ENCODE data around the gene TIFAB.

The TIFAB gene

DNA sequence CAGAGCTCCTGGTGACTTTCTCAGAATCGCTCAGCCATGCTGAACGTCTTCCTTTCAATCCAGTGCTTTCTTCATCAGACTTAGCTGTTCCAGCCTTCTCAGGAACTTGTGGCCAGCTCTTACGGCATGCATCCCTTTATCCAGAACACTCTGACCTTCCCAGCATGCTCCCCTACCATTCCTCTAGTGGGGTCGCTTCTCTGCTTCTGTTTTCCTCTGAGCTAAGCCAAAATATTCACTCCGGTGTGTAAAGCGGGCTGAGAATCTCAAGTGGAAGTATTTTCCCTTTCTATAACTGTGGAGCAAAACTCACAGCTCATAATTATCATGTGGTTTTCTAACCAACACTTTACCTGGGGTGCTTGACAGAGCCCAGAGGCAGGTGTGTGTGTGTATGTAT lies 11.2 kb downstream of the TIFAB start:
- no peak for TF ChIP-seq CTCF (IDR thresholded peaks at IDR 0.05; ENCODE audit: low read depth, low read length)
- no peak overlapping the region for H3K4me3 ChIP-seq (ENCODE audit: low read depth, low read length)
- in situ Hi-C loops (cut with HindIII; ENCODE audit: low sequenced_read_pairs), result no loop called here
- DNase-seq (ENCODE audit: low read depth, low spot score), result no peak

DNA sequence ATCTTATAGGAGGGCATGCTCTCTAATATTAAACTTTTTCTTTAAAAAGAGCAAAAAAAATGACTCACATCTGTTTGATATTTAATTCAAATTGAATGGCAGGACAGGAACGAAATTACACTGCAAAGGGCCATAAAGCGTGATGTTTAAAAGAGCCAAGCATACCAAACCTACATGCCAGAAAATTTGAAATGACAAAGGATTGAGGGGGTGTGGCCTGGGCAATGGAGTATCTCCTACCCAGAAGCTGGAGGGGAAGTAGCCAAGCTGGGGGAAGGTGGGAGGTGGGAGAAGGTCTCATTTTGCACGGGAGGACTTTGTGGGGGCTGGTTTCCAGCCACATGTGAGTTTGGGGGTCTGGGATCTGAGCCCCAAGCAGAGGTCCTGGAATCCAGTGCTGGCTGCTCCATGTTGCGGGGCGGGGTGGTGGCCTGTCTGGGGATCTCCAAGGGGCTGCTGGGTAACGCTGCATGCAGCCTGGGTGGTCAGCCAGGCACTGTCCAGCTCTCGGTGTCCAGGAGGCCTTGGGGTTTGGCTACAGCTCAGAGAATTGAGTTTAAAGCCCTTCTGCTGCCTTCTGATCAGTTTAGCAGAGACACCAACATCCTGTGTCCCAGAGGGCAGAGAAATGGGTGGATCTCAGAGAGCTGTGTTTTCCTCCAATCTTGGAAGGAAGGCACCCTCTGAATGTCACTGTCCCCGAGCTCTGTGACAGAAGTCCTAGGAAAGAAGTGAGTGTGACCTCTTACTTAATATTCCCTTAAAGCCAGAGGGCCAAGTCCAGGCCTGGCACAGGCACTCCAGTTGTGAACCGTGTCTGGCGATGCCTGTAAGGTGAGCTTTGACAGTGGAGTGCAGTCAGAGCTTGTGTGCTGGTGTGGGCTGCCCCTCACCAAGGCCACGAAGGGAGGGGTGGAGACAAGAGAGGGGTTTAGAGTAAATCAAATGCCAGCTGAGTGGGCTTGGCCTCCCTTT lies 12.6 kb downstream of the TIFAB start:
- in situ Hi-C loops (cut with HindIII; ENCODE audit: low sequenced_read_pairs), result no loop called here
- TF ChIP-seq CTCF (IDR thresholded peaks at IDR 0.05; ENCODE audit: low read depth, low read length), result no peak
- no peak for DNase-seq (ENCODE audit: low read depth, low spot score)
- H3K4me3 ChIP-seq (ENCODE audit: low read depth, low read length), result no peak overlapping the region

DNA sequence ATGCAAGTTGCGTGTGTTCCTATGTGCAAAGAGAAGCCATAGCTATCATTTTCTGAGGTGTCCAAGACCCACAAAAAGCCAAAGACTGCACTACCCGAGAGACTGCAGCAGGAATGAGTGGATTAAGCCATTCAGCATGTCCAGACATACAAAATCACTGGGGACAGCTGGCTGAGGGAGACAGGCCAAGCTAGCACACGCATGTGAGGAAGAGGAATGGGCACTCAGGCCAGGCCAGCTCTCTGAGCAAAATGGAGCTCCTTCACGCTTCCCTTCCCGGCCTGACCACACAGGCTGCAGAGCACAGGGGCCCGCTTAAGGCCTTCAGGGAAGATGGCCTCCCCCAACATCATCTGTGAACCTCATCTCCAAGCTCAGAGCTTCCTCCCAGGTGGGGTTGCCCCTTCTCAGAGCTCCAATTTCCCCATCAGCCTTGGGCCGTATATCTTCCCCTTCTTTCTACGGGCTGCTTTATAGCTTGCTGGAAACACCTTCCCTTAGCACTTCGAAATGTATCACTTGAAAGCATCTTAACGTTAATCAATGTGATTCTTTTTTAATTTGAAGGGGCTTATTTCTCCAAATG lies 13.4 kb downstream of the TIFAB start:
- no peak for TF ChIP-seq CTCF (IDR thresholded peaks at IDR 0.05; ENCODE audit: low read depth, low read length)
- DNase-seq (ENCODE audit: low read depth, low spot score), result no peak
- H3K4me3 ChIP-seq (ENCODE audit: low read depth, low read length), result no peak overlapping the region
- in situ Hi-C loops (cut with HindIII; ENCODE audit: low sequenced_read_pairs), result no loop called here

GRCh38 chr5:135437796-135438560 lies 14.2 kb downstream of the TIFAB start:
- H3K4me3 ChIP-seq (ENCODE audit: low read depth, low read length), result no peak overlapping the region
- peak; percentile 87 for DNase-seq (ENCODE audit: low read depth, low spot score)
- TF ChIP-seq CTCF (IDR thresholded peaks at IDR 0.05; ENCODE audit: low read depth, low read length), result peak; percentile 9
- in situ Hi-C loops (cut with HindIII; ENCODE audit: low sequenced_read_pairs), result no loop called here

DNA sequence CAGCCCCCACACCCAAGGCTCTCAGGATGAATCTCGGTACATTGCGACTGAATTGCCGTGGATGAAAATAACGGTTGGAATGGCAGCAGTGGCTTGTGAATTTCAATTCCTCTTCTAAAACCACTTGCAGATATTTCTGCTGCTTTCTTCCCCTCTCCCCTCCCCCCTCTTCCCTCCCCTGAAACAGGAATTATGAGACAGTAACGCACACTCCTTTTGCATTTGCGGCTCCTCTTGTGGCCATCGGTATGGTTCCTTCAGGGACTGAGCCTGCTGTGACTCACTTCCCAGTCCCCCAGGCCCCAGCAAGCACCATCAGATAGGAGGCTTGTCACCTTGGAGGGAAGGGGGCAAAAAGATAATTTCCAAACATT lies 14.7 kb downstream of the TIFAB start:
- in situ Hi-C loops (cut with HindIII; ENCODE audit: low sequenced_read_pairs), result no loop called here
- DNase-seq (ENCODE audit: low read depth, low spot score), result peak; percentile 13
- no peak for TF ChIP-seq CTCF (IDR thresholded peaks at IDR 0.05; ENCODE audit: low read depth, low read length)
- H3K4me3 ChIP-seq (ENCODE audit: low read depth, low read length), result no peak overlapping the region

GRCh38 chr5:135436951-135437418 lies 15.2 kb downstream of the TIFAB start:
- no peak for TF ChIP-seq CTCF (IDR thresholded peaks at IDR 0.05; ENCODE audit: low read depth, low read length)
- DNase-seq (ENCODE audit: low read depth, low spot score), result no peak
- in situ Hi-C loops (cut with HindIII; ENCODE audit: low sequenced_read_pairs), result no loop called here
- no peak overlapping the region for H3K4me3 ChIP-seq (ENCODE audit: low read depth, low read length)

Measured in astrocyte of the spinal cord (primary cell).